Measurements from ENCODE around the gene UBE2O. TPM values are rescaled to one million over a fixed set of nuclear protein-coding genes. Genes with fewer than 3 reads are reported as not detected.

Gene UBE2O
- total and polyA plus RNA-seq, 2 donors from 2014 or later = 5.5 to 21.3 TPM

DNA sequence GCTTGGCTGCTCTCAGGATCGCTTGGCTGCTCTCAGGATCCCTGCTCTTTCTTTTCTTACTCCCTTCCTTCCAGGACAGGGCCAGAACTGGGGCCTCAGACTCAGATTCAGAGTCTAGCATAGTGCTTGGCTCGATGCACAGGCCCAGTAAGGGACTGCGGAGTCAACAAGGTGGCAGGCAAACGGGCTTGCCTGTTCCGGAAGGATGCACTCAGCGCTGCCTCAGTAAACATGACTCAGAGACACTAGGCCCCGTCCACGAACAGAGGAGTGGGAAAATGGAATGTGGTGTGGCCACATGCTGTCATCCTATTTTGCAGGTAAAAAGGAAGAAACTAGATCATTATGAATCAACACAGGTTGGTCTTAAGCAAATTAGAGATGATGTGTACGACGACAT is 58.8 kb downstream of the UBE2O start:
- Histone ChIP-seq H3K4me3 (ENCODE audit: low read length in 3 of 3) (no peak overlapping the region), H3K4me1 (ENCODE audit: control insufficient read depth in 2 of 3, insufficient read depth in 2 of 3, low read depth in 1 of 3, low read length in 3 of 3) (no peaks in the 10 kb centered on the region), H3K9me3 (ENCODE audit: control insufficient read depth in 2 of 3, insufficient read depth in 1 of 3, low read length in 3 of 3) (no peaks in the 10 kb centered on the region), H3K27me3 (ENCODE audit: control insufficient read depth, insufficient read depth, low read length) (no peaks in the 10 kb centered on the region), H3K36me3 (ENCODE audit: control insufficient read depth in 2 of 3, insufficient read depth in 3 of 3, low read length in 3 of 3) (peaks cover 0 to 36% (median 23%) of the 10 kb centered on the region in 3 donors), H3K9ac (ENCODE audit: low read length in 3 of 3) (no peak overlapping the region), H3K27ac (ENCODE audit: low read depth in 2 of 2, low read length in 2 of 2) (no peak overlapping the region)
- DNase-seq = peak in 1 of 5 donors; percentile 50
- intact Hi-C loops (cut with DNase I) = no loop called here
- TF ChIP-seq, protein P1, sequence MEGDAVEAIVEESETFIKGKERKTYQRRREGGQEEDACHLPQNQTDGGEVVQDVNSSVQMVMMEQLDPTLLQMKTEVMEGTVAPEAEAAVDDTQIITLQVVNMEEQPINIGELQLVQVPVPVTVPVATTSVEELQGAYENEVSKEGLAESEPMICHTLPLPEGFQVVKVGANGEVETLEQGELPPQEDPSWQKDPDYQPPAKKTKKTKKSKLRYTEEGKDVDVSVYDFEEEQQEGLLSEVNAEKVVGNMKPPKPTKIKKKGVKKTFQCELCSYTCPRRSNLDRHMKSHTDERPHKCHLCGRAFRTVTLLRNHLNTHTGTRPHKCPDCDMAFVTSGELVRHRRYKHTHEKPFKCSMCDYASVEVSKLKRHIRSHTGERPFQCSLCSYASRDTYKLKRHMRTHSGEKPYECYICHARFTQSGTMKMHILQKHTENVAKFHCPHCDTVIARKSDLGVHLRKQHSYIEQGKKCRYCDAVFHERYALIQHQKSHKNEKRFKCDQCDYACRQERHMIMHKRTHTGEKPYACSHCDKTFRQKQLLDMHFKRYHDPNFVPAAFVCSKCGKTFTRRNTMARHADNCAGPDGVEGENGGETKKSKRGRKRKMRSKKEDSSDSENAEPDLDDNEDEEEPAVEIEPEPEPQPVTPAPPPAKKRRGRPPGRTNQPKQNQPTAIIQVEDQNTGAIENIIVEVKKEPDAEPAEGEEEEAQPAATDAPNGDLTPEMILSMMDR (IDR thresholded peaks at IDR 0.05; ENCODE audit: borderline replicate concordance, extremely low read depth, insufficient read depth) = no peak
- FAIRE-seq = no peak

DNA sequence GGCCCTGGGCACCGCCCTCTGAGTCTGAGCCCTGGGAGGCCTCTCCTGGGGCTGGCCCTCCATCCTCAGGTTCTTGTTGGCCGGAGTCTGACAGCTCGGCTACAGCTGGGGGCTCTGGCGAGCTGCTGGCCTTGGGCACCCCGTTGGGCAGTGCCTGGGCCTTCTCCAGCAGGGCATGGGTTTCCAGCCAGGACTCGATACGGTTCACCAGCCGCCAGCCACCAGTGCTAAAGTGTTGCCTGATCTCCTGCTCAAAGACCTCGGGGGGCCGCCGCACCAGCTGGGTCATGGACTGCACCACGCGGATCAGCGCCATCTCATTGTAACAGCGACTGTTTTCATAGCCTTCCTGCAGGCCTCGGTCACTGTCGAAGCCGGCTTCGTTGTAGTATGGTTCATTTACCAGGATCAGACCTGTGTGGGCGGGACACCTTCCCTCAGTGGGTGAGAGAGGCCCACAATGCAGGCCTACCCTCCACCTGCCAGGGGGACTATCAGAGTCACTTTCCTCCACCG is 61.7 kb downstream of the UBE2O start:
- TF ChIP-seq, protein P1 (IDR thresholded peaks at IDR 0.05; ENCODE audit: borderline replicate concordance, extremely low read depth, insufficient read depth) = no peak
- Histone ChIP-seq H3K36me3 (ENCODE audit: control insufficient read depth in 2 of 3, insufficient read depth in 3 of 3, low read length in 3 of 3) (peaks cover 0 to 21% (median 11%) of the 10 kb centered on the region in 3 donors), H3K4me3 (ENCODE audit: low read length in 3 of 3) (no peak overlapping the region), H3K9me3 (ENCODE audit: control insufficient read depth in 2 of 3, insufficient read depth in 1 of 3, low read length in 3 of 3) (no peaks in the 10 kb centered on the region), H3K9ac (ENCODE audit: low read length in 3 of 3) (no peak overlapping the region), H3K27ac (ENCODE audit: low read depth in 2 of 2, low read length in 2 of 2) (no peak overlapping the region), H3K4me1 (ENCODE audit: control insufficient read depth in 2 of 3, insufficient read depth in 2 of 3, low read depth in 1 of 3, low read length in 3 of 3) (peaks cover 0 to 3% (median 0%) of the 10 kb centered on the region in 3 donors), H3K27me3 (ENCODE audit: control insufficient read depth, insufficient read depth, low read length) (no peaks in the 10 kb centered on the region)
- DNase-seq (peak in 3 of 5 donors; percentile 10 to 73 (median 18)), FAIRE-seq (no peak)
- intact Hi-C loops (cut with DNase I) = no loop called here

DNA sequence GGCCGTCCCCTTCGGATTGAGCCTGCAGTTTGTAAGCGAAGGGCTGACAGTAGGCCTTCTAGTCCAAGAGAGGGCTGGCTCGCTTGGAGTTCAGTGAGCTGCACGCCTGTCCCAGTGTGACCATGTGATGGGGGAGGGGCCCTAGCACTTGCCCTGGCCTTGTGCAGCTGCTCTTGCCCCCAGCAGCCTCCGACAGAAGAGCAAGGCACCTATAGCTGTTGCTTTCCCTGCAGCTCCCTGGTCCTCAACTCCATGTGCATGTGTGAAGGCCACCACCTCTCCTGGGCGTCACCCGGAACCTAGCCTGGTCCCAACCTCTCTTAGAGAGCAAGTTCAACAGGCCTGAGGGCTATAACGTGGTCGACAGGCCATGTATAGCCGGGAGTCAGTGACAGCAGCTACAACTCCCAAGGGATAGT is 62.9 kb downstream of the UBE2O start:
- no peaks in the 10 kb centered on the region for H3K9me3 ChIP-seq (ENCODE audit: control insufficient read depth in 2 of 3, insufficient read depth in 1 of 3, low read length in 3 of 3)
- no peaks in the 10 kb centered on the region for H3K27me3 ChIP-seq (ENCODE audit: control insufficient read depth, insufficient read depth, low read length)
- H3K4me1 ChIP-seq (ENCODE audit: control insufficient read depth in 2 of 3, insufficient read depth in 2 of 3, low read depth in 1 of 3, low read length in 3 of 3) = peaks cover 0 to 12% (median 0%) of the 10 kb centered on the region in 3 donors
- no peak overlapping the region for H3K4me3 ChIP-seq (ENCODE audit: low read length in 3 of 3)
- TF ChIP-seq, protein P1 (IDR thresholded peaks at IDR 0.05; ENCODE audit: borderline replicate concordance, extremely low read depth, insufficient read depth) = no peak
- no peak overlapping the region for H3K9ac ChIP-seq (ENCODE audit: low read length in 3 of 3)
- intact Hi-C loops (cut with DNase I) = no loop called here
- peak in 1 of 5 donors; percentile 8 for DNase-seq
- H3K27ac ChIP-seq (ENCODE audit: low read depth in 2 of 2, low read length in 2 of 2) = no peak overlapping the region
- H3K36me3 ChIP-seq (ENCODE audit: control insufficient read depth in 2 of 3, insufficient read depth in 3 of 3, low read length in 3 of 3) = peaks cover 0 to 12% (median 5%) of the 10 kb centered on the region in 3 donors
- no peak for FAIRE-seq

Measured in kidney (tissue), 14 donors.